Measurements from ENCODE around the gene MSL1. TPM values are rescaled to one million over a fixed set of nuclear protein-coding genes. Genes with fewer than 3 reads are reported as not detected.

The MSL1 gene
- total and polyA plus RNA-seq, 2 of the 13 experiments (the other 11 are each of a cell fraction or from before 2014, with no cell fraction given) = 63.8 to 88.5 TPM

GRCh38 chr17:40122136-40122998, 596 bp downstream of the MSL1 start (continued):
- TF ChIP-seq ZNF33A (CRISPR knock-in tag; IDR thresholded peaks at IDR 0.05; ENCODE audit: borderline replicate concordance) = no peak
- TF ChIP-seq ZFP82 (CRISPR knock-in tag; IDR thresholded peaks at IDR 0.05; ENCODE audit: borderline replicate concordance) = 0 out of 2 replicates have a peak, but pooled peaks have one; percentile 35
- TF ChIP-seq FOSL2 (CRISPR knock-in tag; IDR thresholded peaks at IDR 0.05) = no peak
- TF ChIP-seq STAG1 (CRISPR knock-in tag; IDR thresholded peaks at IDR 0.05) = peak; percentile 13; the same call in 1 of the 2 replicates
- TF ChIP-seq ZNF883 (CRISPR knock-in tag; IDR thresholded peaks at IDR 0.05; ENCODE audit: not compliant biosample characterization) = peak; percentile 52
- peak; percentile 31 for TF ChIP-seq IKZF4 (CRISPR knock-in tag; IDR thresholded peaks at IDR 0.05; ENCODE audit: borderline replicate concordance, low read depth, not compliant biosample characterization)
- TF ChIP-seq HIC2 (CRISPR knock-in tag; IDR thresholded peaks at IDR 0.05; ENCODE audit: low read depth) = no peak
- peak; percentile 15; the same call in 1 of the 2 replicates for TF ChIP-seq ZNF691 (CRISPR knock-in tag; IDR thresholded peaks at IDR 0.05; ENCODE audit: borderline replicate concordance, low read depth)
- no peak for TF ChIP-seq DMAP1 (CRISPR knock-in tag; IDR thresholded peaks at IDR 0.05)
- TF ChIP-seq HNRNPK (IDR thresholded peaks at IDR 0.05; ENCODE audit: low read depth, low read length, poor library complexity, severe bottlenecking) = peak; percentile 82
- no peak for TF ChIP-seq EP300 (IDR thresholded peaks at IDR 0.05; ENCODE audit: low read depth in 2 of 2, low read length in 2 of 2)
- no peak for TF ChIP-seq EP300 (CRISPR knock-in tag; IDR thresholded peaks at IDR 0.05; ENCODE audit: borderline replicate concordance)
